ENCODE measurements around the gene NAPG.
"Not testable (repeated sequence)": the region's sequence is repeated elsewhere in the genome, so short reads cannot be mapped to it uniquely, and the experiment has no call there.

Gene NAPG

DNA sequence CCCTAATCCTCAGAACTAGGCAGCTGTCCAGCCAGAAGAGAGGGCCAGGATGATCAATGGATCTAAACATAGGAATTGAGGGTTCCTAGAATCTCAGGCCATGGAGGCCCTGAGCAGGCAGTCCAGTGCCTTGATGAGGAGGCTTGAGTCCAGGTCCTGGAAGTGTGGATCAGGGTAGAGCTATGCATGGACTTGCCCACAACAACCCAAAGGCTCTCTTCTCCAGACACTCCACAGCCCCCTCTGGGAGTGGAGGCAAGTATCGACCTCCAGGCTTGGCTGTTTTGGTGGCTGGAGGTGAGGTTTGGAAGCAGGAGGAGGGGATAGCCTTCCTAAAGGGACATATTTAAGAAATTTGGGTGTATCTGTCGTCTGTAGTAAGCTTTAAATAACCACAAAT lies 45.7 kb downstream of the NAPG start:
- no peak overlapping the region for H3K27ac ChIP-seq
- no peak for TF ChIP-seq ZFX (IDR thresholded peaks at IDR 0.05; ENCODE audit: borderline replicate concordance)
- TF ChIP-seq, protein P1, sequence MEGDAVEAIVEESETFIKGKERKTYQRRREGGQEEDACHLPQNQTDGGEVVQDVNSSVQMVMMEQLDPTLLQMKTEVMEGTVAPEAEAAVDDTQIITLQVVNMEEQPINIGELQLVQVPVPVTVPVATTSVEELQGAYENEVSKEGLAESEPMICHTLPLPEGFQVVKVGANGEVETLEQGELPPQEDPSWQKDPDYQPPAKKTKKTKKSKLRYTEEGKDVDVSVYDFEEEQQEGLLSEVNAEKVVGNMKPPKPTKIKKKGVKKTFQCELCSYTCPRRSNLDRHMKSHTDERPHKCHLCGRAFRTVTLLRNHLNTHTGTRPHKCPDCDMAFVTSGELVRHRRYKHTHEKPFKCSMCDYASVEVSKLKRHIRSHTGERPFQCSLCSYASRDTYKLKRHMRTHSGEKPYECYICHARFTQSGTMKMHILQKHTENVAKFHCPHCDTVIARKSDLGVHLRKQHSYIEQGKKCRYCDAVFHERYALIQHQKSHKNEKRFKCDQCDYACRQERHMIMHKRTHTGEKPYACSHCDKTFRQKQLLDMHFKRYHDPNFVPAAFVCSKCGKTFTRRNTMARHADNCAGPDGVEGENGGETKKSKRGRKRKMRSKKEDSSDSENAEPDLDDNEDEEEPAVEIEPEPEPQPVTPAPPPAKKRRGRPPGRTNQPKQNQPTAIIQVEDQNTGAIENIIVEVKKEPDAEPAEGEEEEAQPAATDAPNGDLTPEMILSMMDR (IDR thresholded peaks at IDR 0.05) = no peak

- not testable (repeated sequence) for H3K27ac ChIP-seq
These were observed 47.4 kb downstream of the NAPG start for GRCh38 chr18:10573261-10573660.

- H3K27ac ChIP-seq = not testable (repeated sequence)
These were observed 48.6 kb downstream of the NAPG start for GRCh38 chr18:10574412-10574811.

DNA sequence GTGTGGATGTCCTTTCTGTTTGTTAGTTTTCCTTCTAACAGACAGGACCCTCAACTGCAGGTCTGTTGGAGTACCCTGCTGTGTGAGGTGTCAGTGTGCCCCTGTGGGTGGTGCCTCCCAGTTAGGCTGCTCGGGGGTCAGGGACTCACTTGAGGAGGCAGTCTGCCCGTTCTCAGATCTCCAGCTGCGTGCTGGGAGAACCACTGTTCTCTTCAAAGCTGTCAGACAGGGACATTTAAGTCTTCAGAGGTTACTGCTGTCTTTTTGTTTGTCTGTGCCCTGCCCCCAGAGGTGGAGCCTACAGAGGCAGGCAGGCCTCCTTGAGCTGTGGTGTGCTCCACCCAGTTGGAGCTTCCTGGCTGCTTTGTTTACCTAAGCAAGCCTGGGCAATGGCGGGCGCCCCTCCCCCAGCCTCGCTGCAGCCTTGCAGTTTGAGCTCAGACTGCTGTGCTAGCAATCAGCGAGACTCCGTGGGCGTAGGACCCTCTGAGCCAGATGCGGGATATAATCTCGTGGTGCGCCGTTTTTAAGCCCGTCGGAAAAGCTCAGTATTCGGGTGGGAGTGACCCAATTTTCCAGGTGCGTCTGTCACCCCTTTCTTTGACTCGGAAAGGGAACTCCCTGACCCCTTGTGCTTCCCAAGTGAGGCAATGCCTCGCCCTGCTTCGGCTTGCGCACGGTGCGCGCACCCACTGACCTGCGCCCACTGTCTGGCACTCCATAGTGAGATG lies 52.2 kb downstream of the NAPG start:
- peak overlapping the region; percentile 67 for H3K27ac ChIP-seq

- peak overlapping the region; percentile 67 for H3K27ac ChIP-seq
These were observed 52.7 kb downstream of the NAPG start for GRCh38 chr18:10578573-10578899.

- TF ChIP-seq ZFX (IDR thresholded peaks at IDR 0.05; ENCODE audit: borderline replicate concordance) = no peak
- TF ChIP-seq, protein P1 (IDR thresholded peaks at IDR 0.05) = no peak
- H3K27ac ChIP-seq = peak overlapping the region; percentile 67; the same call in 1 of the 2 replicates
These were observed 53.4 kb downstream of the NAPG start for GRCh38 chr18:10579079-10579867.

DNA sequence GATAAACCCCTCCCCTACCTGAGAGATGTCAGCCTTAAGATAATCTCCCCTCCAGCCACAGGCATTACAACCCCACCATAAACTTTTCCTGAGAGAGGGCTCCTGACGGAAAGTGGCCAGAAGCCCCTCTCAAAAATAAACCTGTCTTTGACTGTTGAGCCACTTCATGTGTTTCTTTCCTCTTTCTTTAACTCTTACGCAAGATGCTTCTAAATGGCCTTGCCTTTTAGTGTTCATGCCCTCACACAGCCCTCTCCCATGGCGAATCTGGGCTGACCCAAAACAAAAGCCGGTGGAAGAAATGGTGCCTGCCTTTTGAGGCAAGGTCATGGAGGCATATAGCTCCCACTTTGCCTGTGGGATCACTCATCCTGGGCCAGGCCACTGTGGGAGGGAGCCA lies 54.4 kb downstream of the NAPG start:
- no peak overlapping the region for H3K27ac ChIP-seq
- TF ChIP-seq, protein P1 (IDR thresholded peaks at IDR 0.05) = no peak
- TF ChIP-seq ZFX (IDR thresholded peaks at IDR 0.05; ENCODE audit: borderline replicate concordance) = no peak

DNA sequence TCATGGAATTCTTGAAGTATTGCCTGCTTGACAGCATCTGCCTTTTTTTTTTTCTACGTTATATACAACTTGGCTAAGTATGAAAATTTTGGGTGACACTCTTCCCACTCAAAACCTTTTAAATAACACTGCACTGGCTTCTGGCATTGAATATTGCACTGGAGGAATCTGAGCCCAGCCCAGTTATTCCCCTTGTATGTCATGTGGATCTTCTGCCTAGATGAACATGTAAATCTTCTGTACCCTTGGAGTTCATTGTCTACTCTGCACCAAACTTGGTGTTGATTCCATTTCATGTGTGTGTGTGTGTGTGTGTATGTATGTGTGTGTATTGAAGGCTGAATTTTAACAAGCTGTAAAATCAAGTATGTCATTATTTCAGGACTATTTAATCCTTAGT lies 59.4 kb downstream of the NAPG start:
- H3K27ac ChIP-seq = no peak overlapping the region
- TF ChIP-seq, protein P1 (IDR thresholded peaks at IDR 0.05) = no peak
- TF ChIP-seq ZFX (IDR thresholded peaks at IDR 0.05; ENCODE audit: borderline replicate concordance) = no peak

DNA sequence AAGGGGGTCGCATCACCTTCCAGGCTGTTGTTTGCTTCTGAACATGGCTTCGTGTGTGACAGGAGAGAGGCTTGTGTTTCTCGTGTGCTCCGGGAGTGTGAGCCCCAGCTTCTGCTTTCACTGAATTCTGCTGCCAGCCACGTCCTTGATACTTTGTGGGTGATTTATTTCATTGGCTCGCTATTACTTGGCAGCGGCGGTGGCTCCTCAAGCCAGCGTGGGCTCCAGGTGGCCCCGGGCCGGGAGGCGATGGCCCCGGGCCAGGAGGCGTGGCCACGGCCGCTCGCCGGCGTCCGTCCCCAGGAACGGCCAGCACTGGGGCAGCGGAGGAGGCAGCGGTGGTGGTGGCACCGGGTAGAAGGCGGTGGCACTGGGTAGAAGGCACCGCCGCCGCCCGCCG lies 63.1 kb downstream of the NAPG start:
- TF ChIP-seq ZFX (IDR thresholded peaks at IDR 0.05; ENCODE audit: borderline replicate concordance) = no peak
- TF ChIP-seq, protein P1 (IDR thresholded peaks at IDR 0.05) = no peak

More for the DNA sequence above, 63.1 kb downstream of the NAPG start:
- H3K27ac ChIP-seq = no peak overlapping the region
